NOMO-1 treated with dmso at 0.1 percent for 144 hours (cell line): ENCODE results near the gene RPL18.
A peak's percentile ranks its signal among the peaks of the same experiment; 100 is the strongest.
"Not testable (repeated sequence)": the region's sequence is repeated elsewhere in the genome, so short reads cannot be mapped to it uniquely, and the experiment has no call there.

Source experiments
- DNase-seq: peaks from one replicate; lab custom pipeline; 2025; ENCODE audit not compliant: unreplicated experiment; lab: John Stamatoyannopoulos, UW

RPL18 gene

GRCh38 chr19:48588670-48589401 is 30.1 kb downstream of the RPL18 start:
- DNase-seq, result peak; percentile 73

- DNase-seq, result no peak
These were observed 31.6 kb downstream of the RPL18 start for GRCh38 chr19:48587387-48587786.

GRCh38 chr19:48582168-48582567 is 36.8 kb downstream of the RPL18 start:
- DNase-seq, result no peak

GRCh38 chr19:48578891-48579290 is 40.1 kb downstream of the RPL18 start:
- no peak for DNase-seq

GRCh38 chr19:48577908-48578307 is 41.1 kb downstream of the RPL18 start:
- DNase-seq, result not testable (repeated sequence)

- DNase-seq, result no peak
These were observed 42.9 kb downstream of the RPL18 start for GRCh38 chr19:48575931-48576622.

GRCh38 chr19:48573163-48573505 is 45.8 kb downstream of the RPL18 start:
- DNase-seq, result no peak

GRCh38 chr19:48571378-48572162 is 47.4 kb downstream of the RPL18 start:
- no peak for DNase-seq

- no peak for DNase-seq
These were observed 49.2 kb downstream of the RPL18 start for GRCh38 chr19:48569814-48570213.

GRCh38 chr19:48568345-48568886 is 50.6 kb downstream of the RPL18 start:
- no peak for DNase-seq
